Endothelial cell of umbilical vein (primary cell): ENCODE results near the gene PPM1N. TPM values are rescaled to one million over a fixed set of nuclear protein-coding genes. Genes with fewer than 3 reads are reported as not detected.

ENCODE experiments used
- BruUV-seq: library from RNA; stranded (reverse); fragments of 400-500 nt; replicated peaks from 2 replicates; lab custom pipeline; 2021; lab: Mats Ljungman, UMichigan
- CTCF ChIA-PET: fragments of 300-600, 350-600 bp; sonication (Branson Sonifier 250); formaldehyde crosslinking; loops from one replicate; lab custom pipeline; 2021; ENCODE audit warnings: antibody characterized with exemption, inconsistent platforms; lab: Charles Lee
- POLR2A ChIA-PET: fragments of 300-600, 350-600 bp; sonication (Branson Sonifier 250); formaldehyde crosslinking; loops from one replicate; lab custom pipeline; 2021; ENCODE audit warnings: antibody characterized with exemption, inconsistent platforms; lab: Charles Lee
- DNase-seq: peaks from one replicate; pipeline ENCODE4 v3.0.0-alpha.2; 2011; ENCODE audit warnings: low read depth, low spot score
- FAIRE-seq: peaks from 2 replicates; lab custom pipeline; 2011; peaks lifted over from hg19 to GRCh38; lab: Jason Lieb, UNC
- H2AFZ ChIP-seq: 2 replicates; pipeline ENCODE4 v1.6.0; 2012; ENCODE audit warnings: low read depth, low read length, control low read depth, inconsistent platforms
- H3K27ac ChIP-seq: 2 replicates; pipeline ENCODE4 v1.5.1; 2011; ENCODE audit warnings: low read depth, mild to moderate bottlenecking, control low read depth, low read length, moderate library complexity; ENCODE audit not compliant: insufficient read depth
- H3K27me3 ChIP-seq, 2 experiments: 2 replicates each; pipeline versions ENCODE4 v1.6.0 to v1.6.1; 2011; ENCODE audit warnings: low read length in 2 of 2, mixed read lengths in 1 of 2; ENCODE audit not compliant: control insufficient read depth in 2 of 2, insufficient read depth in 2 of 2
- H3K36me3 ChIP-seq, 2 experiments: 2 replicates in 1 of 2; 3 replicates in 1 of 2; pipeline ENCODE4 v1.5.1; 2011; ENCODE audit warnings: low read length in 2 of 2, mild to moderate bottlenecking in 1 of 2, moderate library complexity in 1 of 2; ENCODE audit not compliant: control insufficient read depth in 2 of 2, insufficient read depth in 2 of 2; ENCODE audit errors: extremely low read depth in 1 of 2
- H3K4me1 ChIP-seq: 3 replicates; pipeline ENCODE4 v1.5.1; 2011; ENCODE audit warnings: mild to moderate bottlenecking, low read length; ENCODE audit not compliant: control insufficient read depth, insufficient read depth; ENCODE audit errors: extremely low read depth
- H3K4me2 ChIP-seq: 2 replicates; pipeline ENCODE4 v1.6.1; 2011; ENCODE audit warnings: low read length, control low read depth, mixed read lengths; ENCODE audit not compliant: insufficient read depth
- H3K4me3 ChIP-seq, 3 experiments: fragments of 200-600 bp in 1 of 3; sonication (generic), shearing (Covaris generic) in 1 of 3; replicated peaks in 1 of 3; 2 replicates each; pipeline ENCODE4 v1.5.1; 2011 to 2016; ENCODE audit warnings: control low read depth in 3 of 3, low read length in 3 of 3, mild to moderate bottlenecking in 2 of 3, inconsistent platforms in 1 of 3, low read depth in 1 of 3, moderate library complexity in 1 of 3; ENCODE audit not compliant: insufficient read depth in 1 of 3
- H3K79me2 ChIP-seq: 2 replicates; pipeline ENCODE4 v1.6.0; 2012; ENCODE audit warnings: low read length, inconsistent platforms; ENCODE audit not compliant: control insufficient read depth, insufficient read depth
- H3K9ac ChIP-seq: replicated peaks from 2 replicates; pipeline ENCODE3; 2011; ENCODE audit warnings: low read length, control low read depth; ENCODE audit not compliant: insufficient read depth; ENCODE audit errors: extremely low read depth
- H3K9me1 ChIP-seq: replicated peaks from 3 replicates; pipeline ENCODE4 v1.6.0; 2011; ENCODE audit warnings: mild to moderate bottlenecking, low read length; ENCODE audit not compliant: control insufficient read depth, insufficient read depth; ENCODE audit errors: extremely low read depth
- H3K9me3 ChIP-seq: replicated peaks from 2 replicates; pipeline ENCODE4 v1.5.1; 2012; ENCODE audit warnings: low read length, inconsistent platforms; ENCODE audit not compliant: control insufficient read depth, insufficient read depth
- H4K20me1 ChIP-seq: replicated peaks from 2 replicates; pipeline ENCODE3; 2011; ENCODE audit warnings: mild to moderate bottlenecking, low read length; ENCODE audit not compliant: control insufficient read depth, insufficient read depth; ENCODE audit errors: extremely low read depth
- CTCF ChIP-seq, 2 donors: IDR thresholded peaks; 1 replicate in 1 of 2; 2 replicates in 1 of 2; pipeline ENCODE4 v1.5.1; 2011; ENCODE audit warnings: low read length in 2 of 2, mild to moderate bottlenecking in 2 of 2, moderate library complexity in 2 of 2, control low read depth in 1 of 2, inconsistent platforms in 1 of 2, low read depth in 1 of 2; ENCODE audit not compliant: insufficient read depth in 1 of 2; ENCODE audit errors: extremely low read depth in 1 of 2
- EZH2 ChIP-seq: IDR thresholded peaks from 2 replicates; pipeline ENCODE4 v1.6.1; 2012; ENCODE audit warnings: borderline replicate concordance, low read depth, mild to moderate bottlenecking, moderate library complexity, low read length, inconsistent platforms; ENCODE audit not compliant: severe bottlenecking
- FOS ChIP-seq: IDR thresholded peaks from 2 replicates; pipeline ENCODE4 v1.6.1; 2011; ENCODE audit warnings: mild to moderate bottlenecking, low read length, moderate library complexity, borderline replicate concordance; ENCODE audit not compliant: insufficient read depth
- JUN ChIP-seq: IDR thresholded peaks from 2 replicates; pipeline ENCODE4 v1.6.1; 2011; ENCODE audit warnings: borderline replicate concordance, low read depth; ENCODE audit not compliant: insufficient read length, insufficient read depth
- MYC ChIP-seq: IDR thresholded peaks from one replicate; pipeline ENCODE4 v1.6.1; 2011; ENCODE audit warnings: mild to moderate bottlenecking, low read depth, low read length
- POLR2A ChIP-seq: IDR thresholded peaks from 2 replicates; pipeline ENCODE4 v1.6.1; 2012; ENCODE audit warnings: low read depth, mild to moderate bottlenecking, control low read depth, low read length
- POLR2AphosphoS5 ChIP-seq: IDR thresholded peaks from 2 replicates; pipeline ENCODE4 v1.6.1; 2012; ENCODE audit warnings: low read depth, mild to moderate bottlenecking, control low read depth, low read length, moderate library complexity; ENCODE audit not compliant: insufficient read depth
- dilution Hi-C: fragments of 300-500 bp; cut with MboI; formaldehyde crosslinking; loops from one replicate; pipeline ENCODE4 v1.15.0; 2019; ENCODE audit warnings: low sequenced_read_pairs; ENCODE audit not compliant: extremely low pct_ligation_motif_present
- intact Hi-C: fragments of 100-400 bp; cut with micrococcal nuclease; formaldehyde crosslinking; loops from one replicate; pipeline ENCODE4 v1.10.0; 2022
- polyA plus RNA-seq, 4 experiments: library from polyadenylated mRNA; depleted of rRNA in 3 of 4; stranded (reverse) in 3 of 4; unstranded in 1 of 4; fragments of >200 nt; gene quantifications; 2 replicates each; pipeline versions ENCODE4 v1.2.1 to v1.2.3, GENCODE V29; 2011 to 2012; ENCODE audit warnings: missing spikeins in 1 of 4
- total RNA-seq: library from RNA; stranded (reverse); gene quantifications from 2 replicates; pipeline ENCODE4 v1.2.3, GENCODE V29; 2021
- TF ChIP-seq, protein P1 (sequence below): IDR thresholded peaks from 2 replicates; pipeline ENCODE4 v1.6.1; 2011; ENCODE audit not compliant: insufficient read depth, insufficient read length

Gene PPM1N
- total and polyA plus RNA-seq, 2 donors (not counting 3 experiments of a cell fraction or from before 2014, with no cell fraction given) = 0.40 to 0.48 TPM

GRCh38 chr19:45456500-45456815 lies 41.8 kb upstream of the PPM1N start:
- Histone ChIP-seq H3K9ac (peak overlapping the region; percentile 75), H3K9me3 (no peaks in the 10 kb centered on the region), H3K4me3 (no peak overlapping the region), H3K27me3 (no peaks in the 10 kb centered on the region), H3K9me1 (no peaks in the 10 kb centered on the region), H2AFZ (peak overlapping the region; percentile 7), H3K27ac (peak overlapping the region; percentile 90), H3K36me3 (no peaks in the 10 kb centered on the region), H3K4me1 (peaks cover 14% of the 10 kb centered on the region), H4K20me1 (no peaks in the 10 kb centered on the region), H3K79me2 (no peaks in the 10 kb centered on the region), H3K4me2 (no peak overlapping the region)
- no TSS peak for BruUV-seq
- dilution Hi-C loops = no loop called here
- TF ChIP-seq MYC (no peak), POLR2A (no peak), CTCF (IDR thresholded peaks at IDR 0.05; ENCODE audit: extremely low read depth in 1 of 2, insufficient read depth in 1 of 2, low read depth in 1 of 2, low read length in 2 of 2) (no peak), FOS (no peak), JUN (no peak), POLR2AphosphoS5 (no peak), EZH2 (no peak)
- TF ChIP-seq, protein P1, sequence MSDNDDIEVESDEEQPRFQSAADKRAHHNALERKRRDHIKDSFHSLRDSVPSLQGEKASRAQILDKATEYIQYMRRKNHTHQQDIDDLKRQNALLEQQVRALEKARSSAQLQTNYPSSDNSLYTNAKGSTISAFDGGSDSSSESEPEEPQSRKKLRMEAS = no peak
- CTCF ChIA-PET = interaction anchor here (1.1 to 7.3 kb wide), 3 partner anchors 11 to 29 kb away, joined by 4 to 58 read pairs (median 4); no protein-coding TSS in a partner anchor
- DNase-seq (no peak), FAIRE-seq (no peak)
- intact Hi-C loops = loop anchor here (1.0 kb wide), 1 partner anchor 11 kb away; the partner anchor contains the start of gene FOSB
- POLR2A ChIA-PET = interaction anchor here (0.6 to 0.7 kb wide), 2 partner anchors 24 to 58 kb away, joined by 3 to 4 read pairs; no protein-coding TSS in a partner anchor
